ENCODE measurements around the gene ATF1.

Gene ATF1

DNA sequence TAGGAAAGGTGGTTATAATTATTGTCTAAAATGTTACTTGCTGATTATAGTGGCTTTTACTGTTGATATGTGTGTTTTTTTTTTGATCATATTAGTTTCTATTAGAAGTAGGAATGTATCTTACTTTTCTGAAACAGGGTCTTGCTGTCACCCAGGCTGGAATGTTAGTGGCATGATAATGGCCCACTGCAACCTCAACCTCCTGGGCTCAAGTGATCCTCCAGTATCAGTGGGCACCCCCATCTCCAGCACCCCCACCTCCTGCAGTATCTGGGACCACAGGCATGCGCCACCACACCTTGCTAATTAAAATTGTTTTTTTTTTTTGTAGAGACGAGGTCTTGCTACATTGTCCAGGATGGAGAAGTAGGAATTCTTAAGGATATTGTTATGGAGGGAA, 11.3 kb downstream of the ATF1 start:
- no peak for TF ChIP-seq CTCF (IDR thresholded peaks at IDR 0.05)

- TF ChIP-seq CTCF (IDR thresholded peaks at IDR 0.05) = no peak
These were observed 13.1 kb downstream of the ATF1 start for GRCh38 chr12:50776749-50777728.

DNA sequence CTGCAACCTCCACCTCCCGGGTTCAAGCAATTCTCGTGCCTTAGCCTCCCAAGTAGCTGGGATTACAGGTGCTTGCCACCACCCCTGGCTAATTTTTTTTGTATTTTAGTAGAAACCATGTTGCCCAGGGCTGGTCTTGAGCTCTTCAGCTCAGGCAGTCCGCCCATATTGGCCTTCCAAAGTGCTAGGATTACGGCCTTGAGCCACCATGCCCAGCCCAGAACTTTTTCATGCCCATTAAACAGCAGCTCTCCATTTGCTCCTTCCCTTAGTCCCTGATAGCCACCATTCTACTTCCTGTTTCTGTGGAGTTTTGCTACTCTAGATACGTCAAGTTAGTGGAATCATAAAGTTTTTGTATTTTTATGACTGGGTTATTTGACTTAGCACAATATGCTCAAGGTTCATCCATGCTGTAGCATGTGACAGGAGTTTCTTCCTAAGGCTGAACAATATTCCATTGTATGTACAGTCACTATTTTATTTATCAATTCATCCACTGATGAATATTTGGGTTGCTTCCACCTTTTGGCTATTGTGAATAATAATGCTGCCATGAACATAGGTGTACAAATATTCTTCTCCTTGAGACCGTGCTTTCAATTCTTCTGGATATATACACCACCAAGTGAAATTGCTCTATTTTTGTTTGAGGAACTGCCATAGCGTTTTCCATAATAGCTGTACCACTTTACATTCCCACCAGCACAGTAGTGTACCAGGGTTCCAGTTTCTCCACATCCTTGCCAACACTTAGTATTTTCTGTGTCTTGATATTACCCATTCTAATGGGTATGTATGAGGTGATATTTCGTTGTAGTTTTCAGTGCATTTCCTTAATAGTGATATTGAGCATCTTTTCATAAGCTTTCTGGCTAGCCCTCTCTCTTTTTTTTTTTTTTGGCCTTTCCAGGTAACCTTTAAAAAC, 15.0 kb downstream of the ATF1 start:
- no peak for TF ChIP-seq CTCF (IDR thresholded peaks at IDR 0.05)

GRCh38 chr12:50780013-50780412, 16.1 kb downstream of the ATF1 start:
- TF ChIP-seq CTCF (IDR thresholded peaks at IDR 0.05) = no peak

- no peak for TF ChIP-seq CTCF (IDR thresholded peaks at IDR 0.05)
These were observed 20.6 kb downstream of the ATF1 start for GRCh38 chr12:50784501-50784900.

DNA sequence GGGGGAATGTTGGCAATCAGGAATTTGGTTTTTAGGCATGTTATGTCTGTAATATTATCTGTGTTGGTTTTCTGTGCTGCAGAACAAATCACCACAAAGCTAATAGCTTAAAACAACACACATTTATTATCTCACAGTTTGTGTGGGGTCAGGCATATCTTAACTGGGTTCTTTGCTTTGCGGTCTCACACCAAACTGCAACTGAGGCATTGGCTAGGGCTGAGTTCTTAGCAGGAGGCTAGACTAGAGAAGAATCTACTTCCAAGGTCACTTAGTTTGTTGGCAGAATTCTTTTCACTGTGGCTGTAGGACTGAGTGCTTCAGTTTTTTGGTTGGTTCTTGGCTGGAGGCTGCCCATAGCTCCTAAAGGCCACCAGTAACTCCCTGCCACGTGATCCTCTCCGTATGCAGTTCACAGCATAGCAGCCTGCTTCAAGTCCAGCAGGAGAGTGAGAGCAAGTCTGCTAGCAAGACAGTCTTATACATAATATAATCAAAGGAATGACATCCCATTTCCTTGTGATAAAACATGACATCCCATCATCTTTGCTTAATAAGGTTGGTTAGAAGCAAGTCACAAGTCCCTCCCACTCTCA, 21.6 kb downstream of the ATF1 start:
- no peak for TF ChIP-seq CTCF (IDR thresholded peaks at IDR 0.05)
